ENCODE data around the gene GSPT1.
"Not testable (repeated sequence)": the region's sequence is repeated elsewhere in the genome, so short reads cannot be mapped to it uniquely, and the experiment has no call there.

GSPT1 gene

DNA sequence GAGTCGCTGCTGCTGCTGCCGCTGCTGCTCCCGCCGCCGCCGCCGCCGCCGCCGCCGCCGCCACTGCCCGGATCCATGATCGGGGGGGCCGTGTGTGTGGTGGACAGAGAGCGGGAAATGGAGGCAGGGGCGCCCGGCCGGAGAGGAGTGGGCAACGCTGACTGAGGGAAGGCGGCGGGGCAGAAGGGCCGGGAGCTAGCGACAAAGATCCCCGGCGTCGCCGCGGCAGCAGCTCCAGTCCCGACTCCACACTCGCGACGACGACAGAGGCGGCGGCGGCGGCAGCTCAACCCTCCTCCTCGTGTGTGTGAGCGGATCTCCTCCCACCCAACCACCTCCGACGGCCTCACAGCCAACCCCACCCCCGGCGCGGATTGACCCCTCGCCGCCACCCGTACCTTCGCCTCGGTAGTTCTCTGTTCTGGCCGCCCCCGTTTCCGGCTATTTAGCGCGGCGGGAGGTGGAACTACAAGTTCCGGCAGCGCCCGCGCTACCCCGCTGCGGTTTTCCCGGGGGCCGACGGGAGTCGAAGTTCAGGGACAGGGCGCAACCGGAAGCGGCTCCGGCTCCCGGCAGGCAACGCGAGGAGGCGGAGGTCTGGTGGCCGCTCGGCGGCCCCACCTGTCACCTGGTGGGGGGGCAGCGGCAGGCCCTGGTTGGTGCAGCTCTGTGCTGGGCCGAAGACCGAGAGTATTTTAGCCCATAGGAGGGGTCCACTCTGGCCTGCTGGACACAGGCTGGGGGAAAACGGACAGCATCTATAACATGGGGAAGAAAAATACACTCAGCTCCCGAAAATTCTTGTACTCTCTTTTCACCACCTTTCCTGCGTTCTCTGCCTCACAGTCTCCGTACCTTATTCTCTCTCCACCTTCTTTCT, at the start of gene GSPT1:
TSS of gene GSPT1 (minus strand) at position 313 of the 880 bp plus-strand sequence. CDS start at position 77, 236 bp downstream.
- Histone ChIP-seq H3K4me2 (ENCODE audit: low read length) (peak within 1 kb of the TSS; percentile 89), H3K9ac (ENCODE audit: low read length) (peak within 1 kb of the TSS; percentile 79), H3K79me2 (ENCODE audit: low read length) (peaks cover 48% of the 10 kb centered on the region), H3K9me3 (ENCODE audit: insufficient read depth, low read length) (no peaks in the 10 kb centered on the region), H3K27me3 (ENCODE audit: low read depth, low read length) (0 out of 2 replicates have a peak, but pooled peaks cover 6% of the 10 kb centered on the region), H2AFZ (ENCODE audit: low read depth, low read length) (peak within 1 kb of the TSS; percentile 68), H3K27ac (ENCODE audit: low read length) (peak within 1 kb of the TSS; percentile 60), H3K36me3 (replicated peaks; ENCODE audit: low read depth, low read length) (peaks cover 4% of the 10 kb centered on the region), H3K4me1 (ENCODE audit: low read length) (peaks cover 29% of the 10 kb centered on the region), H3K4me3 (ENCODE audit: low read length) (peak within 1 kb of the TSS; percentile 81), H4K20me1 (ENCODE audit: insufficient read depth, low read length) (peaks cover 30% of the 10 kb centered on the region)
- TF ChIP-seq EZH2phosphoT487 (IDR thresholded peaks at IDR 0.05; ENCODE audit: low read depth) (no peak), CTCF (IDR thresholded peaks at IDR 0.05; ENCODE audit: low read depth, low read length) (no peak)

- H3K79me2 ChIP-seq (ENCODE audit: low read length) = no peaks in the 10 kb centered on the region
- peak within 1 kb of the TSS; percentile 96 for H3K4me2 ChIP-seq (ENCODE audit: low read length)
- no peak within 1 kb of the TSS for H2AFZ ChIP-seq (ENCODE audit: low read depth, low read length)
- H3K27me3 ChIP-seq (ENCODE audit: low read depth, low read length) = no peaks in the 10 kb centered on the region
- TF ChIP-seq CTCF (IDR thresholded peaks at IDR 0.05; ENCODE audit: low read depth, low read length) (no peak), EZH2phosphoT487 (IDR thresholded peaks at IDR 0.05; ENCODE audit: low read depth) (no peak)
- peak within 1 kb of the TSS; percentile 67 for H3K9ac ChIP-seq (ENCODE audit: low read length)
- no peaks in the 10 kb centered on the region for H3K9me3 ChIP-seq (ENCODE audit: insufficient read depth, low read length)
- no peaks in the 10 kb centered on the region for H4K20me1 ChIP-seq (ENCODE audit: insufficient read depth, low read length)
- peak within 1 kb of the TSS; percentile 73 for H3K4me3 ChIP-seq (ENCODE audit: low read length)
- peak within 1 kb of the TSS; percentile 95 for H3K27ac ChIP-seq (ENCODE audit: low read length)
- peaks cover 49% of the 10 kb centered on the region for H3K4me1 ChIP-seq (ENCODE audit: low read length)
- H3K36me3 ChIP-seq (replicated peaks; ENCODE audit: low read depth, low read length) = no peaks in the 10 kb centered on the region
Measured at GRCh38 chr16:11964761-11965551, 49.2 kb upstream of the GSPT1 start, which contains the start of gene TNFRSF17. TNFRSF17 (plus strand) TSS chr16:11965210; CDS start chr16:11965325, 115 bp downstream.

DNA sequence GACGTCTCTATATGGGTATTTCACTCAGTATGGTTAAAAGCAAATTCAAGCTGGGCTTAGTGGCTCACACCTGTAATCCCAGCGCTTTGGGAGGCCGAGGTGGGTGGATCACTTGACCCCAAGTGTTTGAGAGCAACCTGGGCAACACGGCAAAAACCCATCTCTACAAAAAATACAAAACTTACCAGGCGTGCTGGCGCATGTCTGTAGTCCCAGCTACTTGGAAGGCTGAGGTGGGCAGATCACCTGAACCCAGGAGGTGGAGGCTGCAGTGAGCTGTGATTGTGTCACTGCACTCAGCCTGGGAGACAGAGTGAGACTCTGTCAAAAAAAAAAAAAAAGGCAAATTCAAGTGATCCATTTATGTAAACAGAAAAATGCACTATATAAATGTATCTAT, 48.0 kb upstream of the GSPT1 start:
- Histone ChIP-seq H3K4me1 (ENCODE audit: low read length) (peaks cover 61% of the 10 kb centered on the region), H3K4me3 (ENCODE audit: low read length) (peak overlapping the region; percentile 73), H2AFZ (ENCODE audit: low read depth, low read length) (no peak overlapping the region), H3K9me3 (ENCODE audit: insufficient read depth, low read length) (no peaks in the 10 kb centered on the region), H3K4me2 (ENCODE audit: low read length) (peak overlapping the region; percentile 96), H4K20me1 (ENCODE audit: insufficient read depth, low read length) (no peaks in the 10 kb centered on the region), H3K79me2 (ENCODE audit: low read length) (no peaks in the 10 kb centered on the region), H3K36me3 (replicated peaks; ENCODE audit: low read depth, low read length) (no peaks in the 10 kb centered on the region), H3K9ac (ENCODE audit: low read length) (peak overlapping the region; percentile 67), H3K27ac (ENCODE audit: low read length) (peak overlapping the region; percentile 95), H3K27me3 (ENCODE audit: low read depth, low read length) (no peaks in the 10 kb centered on the region)
- no peak for TF ChIP-seq EZH2phosphoT487 (IDR thresholded peaks at IDR 0.05; ENCODE audit: low read depth)
- TF ChIP-seq CTCF (IDR thresholded peaks at IDR 0.05; ENCODE audit: low read depth, low read length) = no peak

GRCh38 chr16:11962978-11963377, 47.2 kb upstream of the GSPT1 start:
- H3K4me2 ChIP-seq (ENCODE audit: low read length) = peak overlapping the region; percentile 96
- H3K9me3 ChIP-seq (ENCODE audit: insufficient read depth, low read length); H3K79me2 ChIP-seq (ENCODE audit: low read length); H2AFZ ChIP-seq (ENCODE audit: low read depth, low read length); H3K27me3 ChIP-seq (ENCODE audit: low read depth, low read length); H3K27ac ChIP-seq (ENCODE audit: low read length); H3K36me3 ChIP-seq (replicated peaks; ENCODE audit: low read depth, low read length); H4K20me1 ChIP-seq (ENCODE audit: insufficient read depth, low read length): not testable (repeated sequence)
- 0 out of 2 replicates have a peak overlapping the region, but pooled peaks have one; percentile 67 for H3K9ac ChIP-seq (ENCODE audit: low read length)
- 0 out of 2 replicates have a peak overlapping the region, but pooled peaks have one; percentile 73 for H3K4me3 ChIP-seq (ENCODE audit: low read length)
- peaks cover 64% of the 10 kb centered on the region for H3K4me1 ChIP-seq (ENCODE audit: low read length)

DNA sequence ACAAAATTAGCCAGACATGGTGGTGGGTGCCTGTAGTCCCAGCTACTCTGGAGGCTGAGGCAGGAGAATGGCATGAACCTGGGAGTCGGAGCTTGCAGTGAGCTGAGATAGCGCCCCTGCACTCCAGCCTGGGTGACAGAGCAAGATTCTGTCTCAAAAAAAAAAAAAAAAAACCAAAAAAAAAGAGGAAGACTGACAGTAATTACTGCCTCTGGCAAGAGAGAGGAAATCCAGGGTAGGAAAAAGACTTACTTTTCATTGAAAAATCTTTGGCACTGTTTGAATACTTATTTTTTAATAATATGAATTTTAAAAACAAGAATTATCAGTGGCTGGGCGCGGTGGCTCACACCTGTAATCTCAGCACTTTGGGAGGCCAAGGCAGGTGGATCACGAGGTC, 46.7 kb upstream of the GSPT1 start:
- H4K20me1 ChIP-seq (ENCODE audit: insufficient read depth, low read length); H3K27ac ChIP-seq (ENCODE audit: low read length); H3K9me3 ChIP-seq (ENCODE audit: insufficient read depth, low read length); H3K36me3 ChIP-seq (replicated peaks; ENCODE audit: low read depth, low read length); H3K27me3 ChIP-seq (ENCODE audit: low read depth, low read length); H3K79me2 ChIP-seq (ENCODE audit: low read length); H3K4me2 ChIP-seq (ENCODE audit: low read length); H3K9ac ChIP-seq (ENCODE audit: low read length); H2AFZ ChIP-seq (ENCODE audit: low read depth, low read length); H3K4me3 ChIP-seq (ENCODE audit: low read length): not testable (repeated sequence)
- H3K4me1 ChIP-seq (ENCODE audit: low read length) = peaks cover 62% of the 10 kb centered on the region
